Left renal cortex interstitium (tissue), 4 donors: Measurements from ENCODE around the gene WDR1. TPM values are rescaled to one million over a fixed set of nuclear protein-coding genes. Genes with fewer than 3 reads are reported as not detected.

Source experiments
- DNase-seq, 4 donors: peaks; one replicate each; pipeline ENCODE4 v3.0.0-alpha.2; 2013; ENCODE audit warnings: low read depth in 4 of 4, low spot score in 2 of 4, missing footprints in 1 of 4
- polyA plus RNA-seq, 4 donors: library from polyadenylated mRNA; unstranded; fragments of 120-200 nt; gene quantifications; one replicate each; pipeline ENCODE4 v1.2.1, GENCODE V29; 2013; ENCODE audit not compliant: insufficient read length in 4 of 4

WDR1 gene
- polyA plus RNA-seq, 4 donors = 151 to 225 (median 187) TPM

GRCh38 chr4:10115797-10116568, 616 bp downstream of the WDR1 start:
- no peak for DNase-seq

GRCh38 chr4:10115271-10115796, 1.3 kb downstream of the WDR1 start:
- no peak for DNase-seq

GRCh38 chr4:10114607-10115006, 2.0 kb downstream of the WDR1 start:
- no peak for DNase-seq

- no peak for DNase-seq
Measured at GRCh38 chr4:10114147-10114546, 2.5 kb downstream of the WDR1 start.

- no peak for DNase-seq
Measured at GRCh38 chr4:10113362-10114047, 3.1 kb downstream of the WDR1 start.

GRCh38 chr4:10112658-10113284, 3.8 kb downstream of the WDR1 start:
- DNase-seq = no peak

GRCh38 chr4:10111067-10111801, 5.4 kb downstream of the WDR1 start:
- no peak for DNase-seq

GRCh38 chr4:10109995-10110670, 6.5 kb downstream of the WDR1 start:
- DNase-seq = no peak

- DNase-seq = no peak
Measured at GRCh38 chr4:10108818-10109783, 7.5 kb downstream of the WDR1 start.

- no peak for DNase-seq
Measured at GRCh38 chr4:10108391-10108790, 8.2 kb downstream of the WDR1 start.

- no peak for DNase-seq
Measured at GRCh38 chr4:10107111-10108091, 9.2 kb downstream of the WDR1 start.

GRCh38 chr4:10106421-10107039, 10.1 kb downstream of the WDR1 start:
- DNase-seq = no peak

GRCh38 chr4:10105920-10106319, 10.7 kb downstream of the WDR1 start:
- no peak for DNase-seq

- no peak for DNase-seq
Measured at GRCh38 chr4:10105421-10105820, 11.2 kb downstream of the WDR1 start.

GRCh38 chr4:10104991-10105276, 11.7 kb downstream of the WDR1 start:
- no peak for DNase-seq

GRCh38 chr4:10104211-10104990, 12.2 kb downstream of the WDR1 start:
- DNase-seq = no peak
